GM21723 (cell line): ENCODE measurements around the gene GLP1R.

Experiments
- ATAC-seq: cut with Tn5 transposase; IDR thresholded peaks from one replicate; pipeline ENCODE4 v1.9.1; 2021; ENCODE audit warnings: mild to moderate bottlenecking, moderate library complexity; ENCODE audit not compliant: unreplicated experiment

Gene GLP1R

GRCh38 chr6:39043776-39044175, 4.8 kb upstream of the GLP1R start:
- ATAC-seq = no peak

GRCh38 chr6:39044181-39044580, 4.4 kb upstream of the GLP1R start:
- ATAC-seq = no peak

GRCh38 chr6:39047434-39048327, 900 bp upstream of the GLP1R start:
- no peak for ATAC-seq

- ATAC-seq = no peak
Measured at GRCh38 chr6:39049575-39050283, 1.1 kb downstream of the GLP1R start.

GRCh38 chr6:39050453-39051112, 2.0 kb downstream of the GLP1R start:
- ATAC-seq = no peak

DNA sequence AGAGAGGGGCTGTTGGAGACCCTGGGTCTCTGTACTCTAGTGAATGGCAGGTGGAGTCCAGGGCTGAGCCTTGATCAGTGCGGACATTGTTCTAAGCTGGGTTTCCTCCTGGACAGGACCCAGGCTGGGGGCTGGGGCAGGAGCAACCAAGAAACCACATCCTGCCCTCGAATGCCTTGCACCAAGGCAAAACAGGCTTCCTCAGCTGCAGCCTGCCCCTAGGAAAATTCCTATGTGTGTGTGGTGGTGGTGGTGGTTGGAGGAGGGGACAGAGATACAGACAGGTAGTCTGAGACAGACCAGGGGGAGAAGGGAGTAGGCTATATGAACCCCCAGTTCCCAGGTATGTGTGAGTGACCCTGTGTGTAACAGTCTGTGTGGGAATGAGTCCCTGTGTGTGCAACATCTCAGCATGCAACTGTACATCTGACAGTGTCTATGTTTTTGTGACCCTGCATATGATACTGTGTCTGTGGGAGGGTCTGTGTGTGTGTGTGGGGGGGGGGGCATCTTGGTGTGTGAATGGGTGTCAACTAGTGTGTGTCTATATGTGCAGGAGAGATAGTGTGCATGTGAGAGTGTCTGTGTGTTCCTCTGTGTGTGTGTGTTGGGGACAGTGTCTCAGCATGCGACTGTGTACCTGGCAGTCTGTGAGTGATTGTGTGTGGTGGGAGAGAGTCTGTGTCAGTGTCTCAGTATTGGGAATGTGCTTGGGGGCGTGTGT, 3.0 kb downstream of the GLP1R start:
- no peak for ATAC-seq

DNA sequence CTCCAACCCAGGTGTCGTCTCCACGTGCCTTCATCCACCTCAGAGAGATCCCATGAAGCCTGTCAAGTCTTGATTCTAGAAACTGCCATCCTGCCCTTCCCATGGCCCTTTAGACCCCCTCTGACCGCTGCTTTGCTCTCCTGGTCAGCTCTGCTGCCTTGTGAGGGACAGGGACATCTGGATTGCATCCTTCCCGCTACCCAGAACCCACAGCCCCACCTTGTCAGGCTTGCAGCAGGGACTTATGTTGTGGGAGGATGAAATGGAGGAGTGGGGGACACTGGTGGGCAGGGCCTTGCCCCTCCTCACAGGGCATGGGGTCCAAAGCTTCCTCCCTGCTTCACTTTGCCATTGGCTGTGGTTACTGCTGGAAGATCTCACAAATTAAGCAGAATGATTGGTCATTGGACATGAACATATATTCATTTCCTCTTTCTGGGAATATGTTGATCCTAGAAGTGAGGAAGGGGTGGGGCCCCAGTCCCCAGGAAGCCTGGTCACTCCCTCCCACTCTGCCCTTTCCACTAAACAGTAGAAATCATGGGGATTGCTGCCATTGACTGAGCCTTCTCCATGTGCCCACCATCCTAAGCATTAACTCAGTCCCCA, 4.5 kb downstream of the GLP1R start:
- no peak for ATAC-seq

GRCh38 chr6:39053854-39054576, 5.4 kb downstream of the GLP1R start:
- no peak for ATAC-seq

DNA sequence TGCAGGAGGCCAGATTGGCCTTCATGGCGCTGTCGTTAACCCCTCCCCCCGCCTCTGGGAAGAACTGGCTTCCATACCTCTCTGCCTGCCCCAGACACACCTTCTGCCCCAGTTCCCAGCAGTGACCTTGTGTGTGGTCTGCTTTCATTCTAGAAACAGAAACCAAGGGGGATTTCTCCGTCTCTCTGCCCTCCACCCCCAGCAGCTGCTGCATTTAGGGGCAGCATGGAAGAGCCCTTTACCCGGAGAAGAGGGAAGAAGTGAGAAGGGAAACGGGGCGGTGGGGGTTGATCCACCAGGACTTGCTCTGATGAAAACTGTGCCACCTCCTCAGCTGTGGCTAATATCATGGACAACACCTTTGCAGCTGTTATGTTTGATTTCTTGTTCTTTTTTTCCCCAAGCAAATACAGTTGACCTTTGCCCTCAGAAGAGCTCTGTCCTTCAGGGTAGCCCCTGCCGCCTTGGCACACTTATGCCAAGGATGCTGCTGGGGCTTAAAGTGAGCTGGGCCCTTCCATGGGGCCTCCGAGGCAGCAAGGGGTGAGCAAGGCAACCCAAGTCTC, 6.1 kb downstream of the GLP1R start:
- ATAC-seq = no peak

- ATAC-seq = no peak
Measured at GRCh38 chr6:39055661-39056060, 7.1 kb downstream of the GLP1R start.

DNA sequence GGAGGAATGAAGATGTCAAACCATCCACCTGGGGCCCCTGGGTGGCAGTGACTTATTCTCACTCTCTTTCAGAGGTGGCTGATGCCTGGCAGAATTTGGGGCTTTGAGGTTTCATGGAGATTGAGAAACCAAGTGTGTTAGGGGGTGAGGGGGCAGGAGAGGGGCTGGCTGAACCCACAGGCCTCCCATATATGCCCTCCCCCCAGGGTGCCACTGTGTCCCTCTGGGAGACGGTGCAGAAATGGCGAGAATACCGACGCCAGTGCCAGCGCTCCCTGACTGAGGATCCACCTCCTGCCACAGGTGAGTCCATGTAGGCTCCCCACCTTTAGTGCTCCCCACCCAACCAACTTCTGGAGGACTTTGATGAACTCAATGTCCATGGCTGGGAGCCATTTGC, 7.6 kb downstream of the GLP1R start:
- no peak for ATAC-seq

GRCh38 chr6:39056681-39057080, 8.1 kb downstream of the GLP1R start:
- ATAC-seq = no peak

DNA sequence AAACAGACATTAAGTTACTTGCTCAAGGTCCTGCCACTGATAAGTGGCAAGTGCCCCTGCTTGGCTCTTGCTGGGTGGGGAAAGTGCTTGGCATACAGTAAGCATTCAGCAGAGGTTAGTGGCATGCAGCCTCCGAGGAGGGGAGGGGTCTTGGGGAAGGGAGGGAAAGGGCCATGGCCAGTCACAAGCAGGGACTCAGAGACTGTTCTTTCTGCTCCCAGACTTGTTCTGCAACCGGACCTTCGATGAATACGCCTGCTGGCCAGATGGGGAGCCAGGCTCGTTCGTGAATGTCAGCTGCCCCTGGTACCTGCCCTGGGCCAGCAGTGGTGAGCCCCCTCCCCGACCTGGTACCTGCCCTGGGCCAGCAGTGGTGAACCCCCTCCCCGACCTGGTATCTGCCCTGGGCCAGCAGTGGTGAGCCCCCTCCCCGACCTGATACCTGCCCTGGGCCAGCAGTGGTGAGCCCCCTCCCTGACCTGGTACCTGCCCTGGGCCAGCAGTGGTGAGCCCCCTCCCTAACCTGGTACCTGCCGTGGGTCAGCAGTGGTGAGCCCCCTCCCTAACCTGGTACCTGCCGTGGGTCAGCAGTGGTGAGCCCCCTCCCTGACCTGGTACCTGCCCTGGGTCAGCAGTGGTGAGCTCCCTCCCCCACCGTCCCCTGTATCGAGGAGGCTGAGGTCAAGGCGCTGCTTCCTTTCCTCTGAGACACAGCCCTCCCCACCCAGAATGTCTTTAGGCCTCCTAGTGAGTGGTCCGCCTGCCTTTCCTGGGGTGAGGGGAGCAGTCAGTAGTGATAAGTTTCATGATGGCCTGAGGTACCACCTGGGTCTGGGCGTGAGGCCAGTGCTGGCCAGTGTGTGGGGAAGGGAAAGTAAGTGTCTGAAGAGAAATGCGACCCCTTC, 8.9 kb downstream of the GLP1R start:
- no peak for ATAC-seq

- no peak for ATAC-seq
Measured at GRCh38 chr6:39058471-39059147, 10.0 kb downstream of the GLP1R start.

GRCh38 chr6:39059496-39060310, 11.1 kb downstream of the GLP1R start:
- ATAC-seq = no peak

GRCh38 chr6:39060467-39061160, 12.0 kb downstream of the GLP1R start:
- no peak for ATAC-seq

DNA sequence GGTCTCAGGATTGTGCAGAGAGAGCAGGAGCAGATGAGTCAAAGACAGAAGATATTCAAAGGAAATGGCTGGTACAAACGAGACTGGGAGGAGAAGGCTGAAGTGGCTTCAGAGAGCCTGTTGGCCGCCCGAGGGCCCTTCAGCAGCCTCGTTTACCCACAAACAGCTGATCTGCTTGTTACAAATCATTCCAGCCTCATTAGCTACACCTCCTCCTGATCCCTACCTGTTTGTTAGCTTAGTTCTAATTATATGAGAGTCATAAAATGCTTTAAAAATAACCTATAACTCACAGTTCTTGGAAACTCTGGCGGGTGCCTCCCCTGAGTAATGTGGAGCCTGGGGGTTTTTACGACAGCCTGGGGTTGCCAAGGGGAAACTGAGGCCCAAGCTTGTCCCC, 12.6 kb downstream of the GLP1R start:
- no peak for ATAC-seq
